WTC11 (cell line): ENCODE measurements around the gene NCOA3. TPM values are rescaled to one million over a fixed set of nuclear protein-coding genes. Genes with fewer than 3 reads are reported as not detected.

Experiments used
- ATAC-seq: fragments of 200-7000 bp; cut with Tn5 transposase; 2 replicates; pipeline ENCODE4 v1.10.0; 2021; ENCODE audit warnings: mild to moderate bottlenecking, moderate library complexity
- CTCF ChIA-PET: fragments of 300-600 bp; sonication (Branson Sonifier 250); formaldehyde crosslinking; loops from one replicate; lab custom pipeline; 2021; ENCODE audit warnings: antibody characterized with exemption; lab: Charles Lee
- POLR2A ChIA-PET: fragments of 350-600 bp; sonication (Branson Sonifier 250); formaldehyde crosslinking; loops from one replicate; lab custom pipeline; 2021; ENCODE audit warnings: antibody characterized with exemption; lab: Charles Lee
- DNase-seq: peaks from one replicate; pipeline ENCODE4 v3.0.0; 2021; ENCODE audit warnings: low spot score
- H3K27ac Mint-ChIP-seq: 2 replicates; pipeline ENCODE4 v1.8.0; 2021; ENCODE audit warnings: mixed read lengths
- H3K27me3 Mint-ChIP-seq: 2 replicates; pipeline ENCODE4 v1.8.0; 2021; ENCODE audit warnings: low read depth, mild to moderate bottlenecking, moderate library complexity, mixed read lengths
- H3K36me3 Mint-ChIP-seq: 2 replicates; pipeline ENCODE4 v1.8.0; 2021; ENCODE audit warnings: mixed read lengths
- H3K4me1 Mint-ChIP-seq: 2 replicates; pipeline ENCODE4 v1.8.0; 2022; ENCODE audit warnings: mixed read lengths
- H3K4me3 Mint-ChIP-seq: 2 replicates; pipeline ENCODE4 v1.8.0; 2021; ENCODE audit warnings: mild to moderate bottlenecking, moderate library complexity, mixed read lengths
- H3K9me3 Mint-ChIP-seq: 2 replicates; pipeline ENCODE4 v1.8.0; 2021; ENCODE audit warnings: mixed read lengths
- AFF4 ChIP-seq: sonication (generic); formaldehyde crosslinking; IDR thresholded peaks from 2 replicates; pipeline ENCODE4 v1.8.1; 2023; ENCODE audit warnings: mild to moderate bottlenecking, missing genetic modification reagents, borderline replicate concordance
- ATF2 ChIP-seq: sonication (generic); formaldehyde crosslinking; IDR thresholded peaks from 2 replicates; pipeline ENCODE4 v1.8.1; 2022; ENCODE audit warnings: low read depth, missing genetic modification reagents, borderline replicate concordance
- CREM ChIP-seq: sonication (generic); formaldehyde crosslinking; IDR thresholded peaks from 2 replicates; pipeline ENCODE4 v1.8.1; 2022; ENCODE audit warnings: mild to moderate bottlenecking, missing genetic modification reagents, moderate library complexity
- IRF2 ChIP-seq: sonication (generic); formaldehyde crosslinking; IDR thresholded peaks from 2 replicates; pipeline ENCODE4 v1.8.0; 2022; ENCODE audit warnings: low read depth, missing genetic modification reagents, borderline replicate concordance
- PRRX2 ChIP-seq: fragments of 250-450 bp; sonication (Bioruptor Pico); IDR thresholded peaks from 2 replicates; pipeline ENCODE4 v1.8.0; 2021; ENCODE audit warnings: mild to moderate bottlenecking
- SOX15 ChIP-seq: fragments of 250-450 bp; sonication (Bioruptor Pico); IDR thresholded peaks from 2 replicates; pipeline ENCODE4 v1.9.0; 2021; ENCODE audit warnings: mild to moderate bottlenecking
- TCF7 ChIP-seq: sonication (generic); formaldehyde crosslinking; IDR thresholded peaks from 2 replicates; pipeline ENCODE4 v1.8.0; 2022; ENCODE audit warnings: mild to moderate bottlenecking, low read depth, missing genetic modification reagents, moderate library complexity
- TEAD1 ChIP-seq: sonication (generic); formaldehyde crosslinking; IDR thresholded peaks from 2 replicates; pipeline ENCODE4 v1.8.0; 2022; ENCODE audit warnings: mild to moderate bottlenecking, missing genetic modification reagents
- ZMAT4 ChIP-seq: fragments of 250-450 bp; sonication (Bioruptor Pico); IDR thresholded peaks from 2 replicates; pipeline ENCODE4 v1.9.0; 2021; ENCODE audit warnings: mild to moderate bottlenecking
- ZNF219 ChIP-seq: sonication (generic); formaldehyde crosslinking; IDR thresholded peaks from 2 replicates; pipeline ENCODE4 v1.8.0; 2023; ENCODE audit warnings: missing genetic modification reagents, mild to moderate bottlenecking, borderline replicate concordance
- total RNA-seq: library from RNA; stranded (reverse); gene quantifications from 3 replicates; pipeline ENCODE4 v1.2.3, GENCODE V29; 2021
- TF ChIP-seq, protein P1 (sequence below): sonication (generic); formaldehyde crosslinking; IDR thresholded peaks from 2 replicates; pipeline ENCODE4 v1.8.0; 2023; ENCODE audit warnings: missing genetic modification reagents, mild to moderate bottlenecking, borderline replicate concordance
- TF ChIP-seq, protein P2 (sequence below): sonication (generic); formaldehyde crosslinking; IDR thresholded peaks from 2 replicates; pipeline ENCODE4 v1.8.1; 2023; ENCODE audit warnings: mild to moderate bottlenecking, missing genetic modification reagents, moderate library complexity

The NCOA3 gene
- total RNA-seq, 1 experiment from 2014 or later: 25.2 TPM

DNA sequence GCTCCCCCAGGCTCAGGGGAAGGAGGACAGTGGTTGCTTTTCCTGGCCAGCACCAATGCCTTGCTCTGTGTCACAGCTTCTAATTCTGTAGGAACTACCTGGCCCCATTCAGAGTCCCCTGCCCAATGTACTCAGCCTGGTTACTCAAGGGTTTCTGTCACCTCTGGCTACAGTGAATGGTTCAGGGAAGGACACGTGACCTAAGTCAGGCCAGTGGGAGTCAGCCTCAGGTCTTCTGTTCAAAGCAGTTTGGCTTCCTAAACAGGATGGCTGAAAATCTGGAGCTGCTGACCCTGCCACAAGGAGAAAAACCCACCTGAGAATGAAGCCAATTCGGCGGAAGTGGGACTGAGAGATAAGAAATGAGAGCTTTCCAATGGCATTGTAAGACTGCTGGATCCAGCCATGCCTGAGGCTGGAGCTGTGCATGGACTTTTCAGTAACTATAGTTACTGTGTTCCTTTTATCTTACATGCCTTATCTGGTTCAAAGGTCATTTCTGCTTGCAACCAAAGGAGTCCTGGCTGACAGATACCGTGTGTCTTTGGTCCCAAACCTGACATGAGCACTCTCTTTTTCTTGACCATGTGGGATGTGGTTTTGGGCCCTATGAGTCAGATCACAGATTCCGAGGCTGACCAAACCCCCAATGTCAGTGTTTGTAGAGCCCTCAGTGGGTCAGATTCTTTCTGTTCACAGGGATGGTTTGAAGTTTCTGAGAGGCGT lies 179.3 kb downstream of the NCOA3 start:
- ATAC-seq (no peak), DNase-seq (no peak)
- H3K4me3 Mint-ChIP-seq: no peak overlapping the region
- H3K4me1 Mint-ChIP-seq: peaks cover 6% of the 10 kb centered on the region
- H3K36me3 Mint-ChIP-seq: no peaks in the 10 kb centered on the region; the same call in 1 of the 2 replicates
- ChIA-PET POLR2A (no interaction called here), CTCF (interaction anchor here (0.6 to 1.9 kb wide), 8 partner anchors 10 to 939 kb away, joined by 3 to 6 read pairs (median 6); no protein-coding TSS in a partner anchor)
- peaks cover 5% of the 10 kb centered on the region; the same call in 1 of the 2 replicates for H3K9me3 Mint-ChIP-seq
- no peaks in the 10 kb centered on the region for H3K27me3 Mint-ChIP-seq
- TF ChIP-seq TCF7: no peak
- TF ChIP-seq ZNF219: no peak
- TF ChIP-seq IRF2 (CRISPR knock-in tag): no peak
- TF ChIP-seq, all 79 proteins: peak for 0
- no peak overlapping the region for H3K27ac Mint-ChIP-seq

DNA sequence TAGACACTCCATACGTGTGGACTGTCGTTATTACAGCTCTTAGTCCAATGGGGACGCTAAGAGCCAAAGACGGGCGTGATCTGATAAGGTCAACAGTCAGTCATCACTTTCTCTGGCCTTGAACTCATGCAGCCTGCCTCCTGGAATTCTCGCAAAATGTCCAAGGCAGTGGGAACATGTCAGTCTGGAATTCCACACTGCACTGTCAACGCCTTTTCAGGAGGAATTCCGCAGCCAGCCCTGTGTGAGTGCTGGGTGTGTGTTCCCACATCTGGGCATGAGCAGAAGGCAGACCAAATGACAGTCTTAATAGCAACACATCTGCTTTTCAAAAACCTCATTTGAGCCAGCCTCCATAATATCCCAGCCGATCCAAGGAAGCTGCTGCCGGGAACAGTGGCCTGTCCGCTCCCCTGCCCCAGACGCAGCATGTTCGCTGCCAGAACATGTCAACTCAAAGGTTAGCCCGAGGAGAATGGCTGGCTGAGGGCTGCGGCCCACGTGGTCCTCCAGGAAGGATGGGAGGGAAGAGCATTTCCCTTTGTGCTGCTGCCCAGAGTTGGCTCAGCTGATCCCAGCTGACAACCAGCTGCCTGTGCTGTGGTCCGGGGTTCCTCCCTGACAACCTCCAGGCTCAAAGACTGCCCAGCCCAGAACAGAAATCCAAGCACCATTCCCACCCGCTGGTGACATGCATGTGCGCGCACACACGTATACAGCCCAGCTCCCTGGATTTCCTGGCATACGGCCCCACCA lies 180.5 kb downstream of the NCOA3 start:
- ATAC-seq (no peak), DNase-seq (no peak)
- Mint-ChIP-seq H3K27ac (no peak overlapping the region), H3K9me3 (peaks cover 5% of the 10 kb centered on the region; the same call in 1 of the 2 replicates), H3K36me3 (no peaks in the 10 kb centered on the region; the same call in 1 of the 2 replicates), H3K4me3 (no peak overlapping the region), H3K4me1 (peaks cover 3% of the 10 kb centered on the region), H3K27me3 (no peaks in the 10 kb centered on the region; the same call in 1 of the 2 replicates)
- CTCF ChIA-PET: interaction anchor here (0.8 to 1.4 kb wide), 2 partner anchors 23 to 27 kb away, joined by 3 read pairs; no protein-coding TSS in a partner anchor
- POLR2A ChIA-PET: no interaction called here
- TF ChIP-seq ZMAT4 (CRISPR knock-in tag): no peak
- TF ChIP-seq, protein P1, sequence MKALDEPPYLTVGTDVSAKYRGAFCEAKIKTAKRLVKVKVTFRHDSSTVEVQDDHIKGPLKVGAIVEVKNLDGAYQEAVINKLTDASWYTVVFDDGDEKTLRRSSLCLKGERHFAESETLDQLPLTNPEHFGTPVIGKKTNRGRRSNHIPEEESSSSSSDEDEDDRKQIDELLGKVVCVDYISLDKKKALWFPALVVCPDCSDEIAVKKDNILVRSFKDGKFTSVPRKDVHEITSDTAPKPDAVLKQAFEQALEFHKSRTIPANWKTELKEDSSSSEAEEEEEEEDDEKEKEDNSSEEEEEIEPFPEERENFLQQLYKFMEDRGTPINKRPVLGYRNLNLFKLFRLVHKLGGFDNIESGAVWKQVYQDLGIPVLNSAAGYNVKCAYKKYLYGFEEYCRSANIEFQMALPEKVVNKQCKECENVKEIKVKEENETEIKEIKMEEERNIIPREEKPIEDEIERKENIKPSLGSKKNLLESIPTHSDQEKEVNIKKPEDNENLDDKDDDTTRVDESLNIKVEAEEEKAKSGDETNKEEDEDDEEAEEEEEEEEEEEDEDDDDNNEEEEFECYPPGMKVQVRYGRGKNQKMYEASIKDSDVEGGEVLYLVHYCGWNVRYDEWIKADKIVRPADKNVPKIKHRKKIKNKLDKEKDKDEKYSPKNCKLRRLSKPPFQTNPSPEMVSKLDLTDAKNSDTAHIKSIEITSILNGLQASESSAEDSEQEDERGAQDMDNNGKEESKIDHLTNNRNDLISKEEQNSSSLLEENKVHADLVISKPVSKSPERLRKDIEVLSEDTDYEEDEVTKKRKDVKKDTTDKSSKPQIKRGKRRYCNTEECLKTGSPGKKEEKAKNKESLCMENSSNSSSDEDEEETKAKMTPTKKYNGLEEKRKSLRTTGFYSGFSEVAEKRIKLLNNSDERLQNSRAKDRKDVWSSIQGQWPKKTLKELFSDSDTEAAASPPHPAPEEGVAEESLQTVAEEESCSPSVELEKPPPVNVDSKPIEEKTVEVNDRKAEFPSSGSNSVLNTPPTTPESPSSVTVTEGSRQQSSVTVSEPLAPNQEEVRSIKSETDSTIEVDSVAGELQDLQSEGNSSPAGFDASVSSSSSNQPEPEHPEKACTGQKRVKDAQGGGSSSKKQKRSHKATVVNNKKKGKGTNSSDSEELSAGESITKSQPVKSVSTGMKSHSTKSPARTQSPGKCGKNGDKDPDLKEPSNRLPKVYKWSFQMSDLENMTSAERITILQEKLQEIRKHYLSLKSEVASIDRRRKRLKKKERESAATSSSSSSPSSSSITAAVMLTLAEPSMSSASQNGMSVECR (CRISPR knock-in tag): no peak
- TF ChIP-seq, protein P2, sequence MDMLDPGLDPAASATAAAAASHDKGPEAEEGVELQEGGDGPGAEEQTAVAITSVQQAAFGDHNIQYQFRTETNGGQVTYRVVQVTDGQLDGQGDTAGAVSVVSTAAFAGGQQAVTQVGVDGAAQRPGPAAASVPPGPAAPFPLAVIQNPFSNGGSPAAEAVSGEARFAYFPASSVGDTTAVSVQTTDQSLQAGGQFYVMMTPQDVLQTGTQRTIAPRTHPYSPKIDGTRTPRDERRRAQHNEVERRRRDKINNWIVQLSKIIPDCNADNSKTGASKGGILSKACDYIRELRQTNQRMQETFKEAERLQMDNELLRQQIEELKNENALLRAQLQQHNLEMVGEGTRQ: no peak
- no peak for TF ChIP-seq PRRX2 (CRISPR knock-in tag)
- no peak for TF ChIP-seq ATF2 (CRISPR knock-in tag)
- no peak for TF ChIP-seq TEAD1 (CRISPR knock-in tag)
- TF ChIP-seq AFF4 (CRISPR knock-in tag): no peak
- TF ChIP-seq CREM (CRISPR knock-in tag): no peak
- TF ChIP-seq SOX15 (CRISPR knock-in tag): no peak
